GM18498 (cell line): Measurements from ENCODE around the gene ICOSLG.
A peak's percentile ranks its signal among the peaks of the same experiment; 100 is the strongest.
"Not testable (repeated sequence)": the region's sequence is repeated elsewhere in the genome, so short reads cannot be mapped to it uniquely, and the experiment has no call there.

Source experiments
- ATAC-seq: cut with Tn5 transposase; IDR thresholded peaks from one replicate; pipeline ENCODE4 v1.9.1; 2021; ENCODE audit warnings: mild to moderate bottlenecking, moderate library complexity; ENCODE audit not compliant: unreplicated experiment

ICOSLG gene

DNA sequence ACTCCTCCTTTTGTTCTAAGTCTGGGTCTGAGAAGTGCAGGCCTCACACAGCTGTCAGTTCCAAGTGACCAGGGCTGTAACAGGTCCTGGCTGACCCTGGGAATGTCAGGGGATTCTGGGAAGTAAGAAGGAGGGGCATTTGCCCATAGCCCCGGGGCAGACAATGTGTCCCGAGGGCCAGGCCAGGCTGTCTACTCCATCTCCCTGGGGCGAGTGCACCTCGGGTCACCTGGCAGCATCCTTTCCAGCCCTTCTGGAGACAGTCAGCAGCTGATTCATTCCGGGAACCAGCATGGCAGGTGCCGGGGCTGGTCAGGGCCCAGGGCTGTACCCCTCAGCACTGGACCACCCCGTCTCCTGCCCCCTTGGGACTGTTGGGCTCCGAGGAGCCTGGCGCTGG, 13.1 kb downstream of the ICOSLG start:
- not testable (repeated sequence) for ATAC-seq

DNA sequence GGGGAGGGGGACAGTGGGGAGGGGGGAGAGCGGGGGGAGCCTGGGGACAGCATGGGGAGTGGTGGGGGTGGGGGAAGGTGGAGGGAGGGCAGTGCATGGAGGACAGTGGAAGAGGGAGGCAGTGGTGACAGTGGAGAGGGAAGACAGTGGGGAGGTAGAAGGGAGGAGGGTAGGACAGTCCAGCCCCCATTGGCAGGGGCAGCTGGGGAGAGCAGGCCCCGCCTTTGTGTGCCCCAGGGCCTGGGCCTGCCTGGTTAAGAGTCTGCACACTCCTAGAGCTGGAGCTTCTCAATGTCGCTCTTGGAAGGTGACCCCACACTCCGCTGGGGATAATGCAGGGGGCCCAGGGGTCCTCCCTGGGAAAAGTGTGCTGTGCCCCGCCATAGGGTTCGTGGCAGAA, 15.1 kb downstream of the ICOSLG start:
- not testable (repeated sequence) for ATAC-seq

DNA sequence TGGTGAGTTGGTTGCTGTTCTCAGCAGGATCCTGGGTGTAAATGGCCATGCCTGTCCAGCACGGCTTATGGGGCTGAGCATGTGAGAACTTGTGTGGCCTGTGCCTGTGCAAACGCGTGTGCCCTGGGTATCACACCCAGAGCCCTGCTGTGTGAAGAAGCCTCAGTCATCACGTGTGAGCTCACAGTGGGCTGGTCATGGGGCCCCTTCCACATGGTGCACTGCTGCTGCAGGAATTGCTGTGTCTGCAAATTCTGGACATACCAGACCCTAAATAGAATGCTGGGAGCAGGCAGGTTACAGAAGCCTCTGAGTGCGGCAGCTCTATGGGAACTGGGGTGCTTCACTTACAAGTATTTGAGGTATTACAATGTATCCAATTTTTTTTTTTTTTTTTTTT, 17.4 kb downstream of the ICOSLG start:
- not testable (repeated sequence) for ATAC-seq

DNA sequence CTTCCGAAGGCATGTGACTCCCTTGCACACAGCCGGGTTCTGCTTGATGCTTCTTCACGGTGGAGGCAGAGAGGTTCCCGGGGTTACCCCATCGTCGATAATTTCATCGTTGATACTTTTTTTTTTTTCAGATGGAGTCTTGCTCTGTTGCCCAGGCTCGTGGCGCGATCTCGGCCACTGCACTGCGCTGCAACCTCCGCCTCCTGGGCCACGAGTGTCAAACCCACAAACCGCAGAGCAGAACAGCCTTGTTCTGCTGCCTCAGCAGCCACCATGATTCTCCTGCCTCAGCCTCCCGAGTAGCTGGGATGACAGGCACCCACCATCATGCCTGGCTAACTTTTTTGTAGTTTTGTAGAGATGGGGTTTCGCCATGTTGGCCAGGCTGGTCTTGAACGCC, 20.1 kb downstream of the ICOSLG start:
- ATAC-seq, result not testable (repeated sequence)

DNA sequence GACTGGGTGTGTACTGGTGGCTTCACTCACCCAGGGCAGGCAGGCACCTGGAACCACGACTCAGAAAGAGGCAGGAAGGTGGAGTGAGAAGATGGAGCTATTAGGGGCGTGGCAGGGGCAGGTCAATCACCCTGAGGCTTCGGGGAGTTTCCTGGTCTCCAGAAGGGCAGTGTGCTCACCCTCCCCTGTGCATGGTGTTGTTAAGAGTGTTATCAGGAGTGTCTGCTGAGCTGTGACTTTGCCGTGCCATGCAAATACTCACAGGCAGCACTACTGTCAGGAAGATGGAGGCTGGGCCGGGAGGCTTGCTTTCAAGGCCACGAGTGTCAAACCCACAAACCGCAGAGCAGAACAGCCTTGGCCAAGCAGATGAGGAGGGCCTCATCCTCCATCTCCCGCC, 22.3 kb downstream of the ICOSLG start:
- ATAC-seq, result not testable (repeated sequence)

DNA sequence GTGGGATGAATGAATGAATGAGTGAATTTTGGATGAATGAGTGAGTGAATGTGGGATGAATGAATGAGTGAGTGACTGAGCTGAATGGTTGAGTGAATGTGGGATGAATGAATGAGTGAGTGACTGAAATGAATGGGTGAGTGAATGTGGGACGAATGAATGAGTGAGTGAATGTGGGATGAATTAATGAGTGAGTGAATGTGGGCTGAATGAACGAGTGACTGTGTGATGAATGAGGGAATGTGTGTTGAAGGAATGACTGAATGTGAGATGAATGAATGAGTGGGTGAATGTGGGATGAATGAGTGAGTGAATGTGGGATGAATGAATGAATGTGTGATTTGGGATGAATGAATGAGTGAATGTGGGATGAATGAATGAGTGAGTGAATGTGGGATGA, 28.8 kb downstream of the ICOSLG start:
- ATAC-seq, result not testable (repeated sequence)

DNA sequence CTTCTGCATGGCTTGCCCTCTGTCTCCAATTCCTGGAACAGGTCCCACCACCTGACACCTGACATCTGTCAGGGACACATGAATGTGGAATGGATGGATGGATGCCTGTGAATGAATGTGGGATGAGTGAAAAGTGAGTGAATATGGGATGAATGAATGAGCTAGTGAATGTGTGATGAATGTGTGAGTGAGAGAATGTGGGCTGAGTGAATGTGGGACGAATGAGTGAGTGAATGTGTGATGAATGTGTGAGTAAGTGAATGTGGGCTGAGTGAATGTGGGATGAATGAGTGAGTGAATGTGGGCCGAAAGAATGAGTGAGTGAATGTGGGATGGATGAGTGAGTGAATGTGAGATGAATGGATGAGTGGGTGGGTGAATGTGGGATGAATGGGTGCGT, 29.2 kb downstream of the ICOSLG start:
- ATAC-seq, result not testable (repeated sequence)

DNA sequence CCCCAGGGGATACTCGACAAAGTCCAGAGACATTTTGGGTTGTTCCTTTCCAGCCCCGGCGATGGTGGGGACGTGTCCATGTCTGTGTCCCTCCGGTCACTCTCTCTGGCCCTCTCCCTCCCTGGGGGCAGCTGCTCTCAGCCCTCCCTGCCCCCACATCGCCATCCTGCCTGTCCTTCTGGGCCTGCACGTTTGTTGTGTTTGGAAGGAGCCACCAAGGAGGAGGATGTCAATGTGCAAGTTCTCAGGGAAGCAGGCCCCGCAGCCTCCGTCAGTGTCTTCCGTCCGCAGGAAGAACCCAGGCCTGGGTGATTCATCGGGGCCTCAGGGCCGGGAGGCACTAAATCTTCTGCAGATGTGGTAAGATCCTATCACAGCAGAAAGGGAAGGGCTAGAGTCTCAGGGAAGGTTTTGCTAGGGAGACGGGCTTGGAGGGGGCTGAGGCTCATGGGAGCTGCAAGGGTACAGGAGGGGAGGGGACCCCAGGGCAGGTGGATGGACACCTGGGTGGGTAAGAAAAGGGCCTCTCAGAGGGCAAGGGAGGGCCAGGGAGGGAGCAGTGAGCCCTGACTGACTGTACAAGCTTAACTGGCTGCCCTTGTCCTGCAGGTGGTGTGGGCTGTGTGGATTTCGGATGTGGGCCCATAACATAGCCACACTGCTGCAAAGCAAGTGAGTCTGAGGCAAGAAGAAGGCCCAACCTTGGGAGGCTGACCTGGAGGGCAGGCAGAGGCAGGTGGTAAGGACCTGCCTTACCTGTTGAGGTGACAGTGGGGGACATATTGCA, 32.7 kb downstream of the ICOSLG start:
- peak; percentile 4 for ATAC-seq

DNA sequence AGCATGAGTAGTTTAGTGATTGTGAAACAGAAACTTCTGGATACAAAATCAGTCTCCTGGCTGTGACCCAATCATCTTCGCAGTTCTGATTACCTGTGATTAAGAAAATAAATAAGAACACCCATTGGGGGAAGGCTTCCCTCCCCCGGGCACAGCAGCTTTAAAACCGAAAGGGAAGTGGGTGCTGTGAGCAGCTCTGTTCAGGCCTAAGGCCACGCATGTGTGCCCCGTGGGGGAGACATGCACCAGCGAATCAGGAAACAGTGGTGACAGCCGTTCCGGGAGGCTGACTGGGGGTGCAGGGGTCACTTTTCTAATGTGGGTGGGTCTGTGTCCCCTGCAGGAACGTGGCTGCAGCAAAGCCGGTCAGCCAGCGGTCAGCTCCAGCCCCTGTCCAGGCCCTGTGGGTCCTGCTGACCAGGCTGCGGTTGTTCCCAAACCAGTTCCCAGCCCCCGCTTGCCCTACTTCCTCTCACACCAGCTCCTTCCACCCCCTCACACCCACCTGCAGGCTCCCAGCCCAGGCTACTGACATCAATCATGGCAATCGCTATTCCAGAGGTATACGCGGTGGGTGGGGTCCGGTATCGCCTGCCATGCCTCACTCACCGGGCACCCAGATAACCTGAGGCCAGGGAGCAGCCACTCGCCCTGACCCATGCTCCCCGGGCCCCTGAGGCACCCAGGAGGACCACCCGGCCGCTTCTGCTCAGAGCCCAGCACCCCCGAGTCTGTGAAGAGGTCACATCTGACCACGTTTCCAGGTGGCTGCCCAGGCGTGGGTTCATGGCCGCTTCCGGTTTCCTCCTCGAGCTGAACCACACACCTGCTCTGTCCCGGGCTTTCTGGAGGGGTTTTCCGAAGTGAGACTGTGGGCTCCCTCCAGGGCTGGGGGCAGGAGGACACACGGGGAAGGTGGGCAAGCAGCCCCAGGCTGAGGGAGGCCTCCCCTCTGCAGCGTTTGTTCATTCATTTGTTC, 33.8 kb downstream of the ICOSLG start:
- ATAC-seq, result peak; percentile 73

DNA sequence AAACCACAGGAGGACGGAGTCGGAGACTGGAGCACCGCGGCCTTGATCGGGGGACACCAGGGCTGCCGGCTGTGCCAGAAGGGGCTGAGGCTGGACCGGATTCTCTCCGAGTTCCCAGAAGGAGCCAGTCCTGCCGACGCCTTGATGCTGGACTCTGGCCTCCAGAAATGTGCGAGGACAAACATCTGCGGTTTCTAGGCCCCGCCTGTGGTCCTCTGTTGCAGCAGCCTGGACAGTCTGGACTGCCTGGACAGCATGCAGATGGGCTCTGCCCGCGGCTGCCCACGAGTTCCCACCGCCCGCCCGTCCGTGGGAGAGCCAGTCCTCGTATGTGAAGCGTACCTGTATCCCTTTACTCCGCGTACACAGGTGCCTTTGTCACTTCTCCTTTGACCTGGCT, 34.6 kb downstream of the ICOSLG start:
- not testable (repeated sequence) for ATAC-seq

DNA sequence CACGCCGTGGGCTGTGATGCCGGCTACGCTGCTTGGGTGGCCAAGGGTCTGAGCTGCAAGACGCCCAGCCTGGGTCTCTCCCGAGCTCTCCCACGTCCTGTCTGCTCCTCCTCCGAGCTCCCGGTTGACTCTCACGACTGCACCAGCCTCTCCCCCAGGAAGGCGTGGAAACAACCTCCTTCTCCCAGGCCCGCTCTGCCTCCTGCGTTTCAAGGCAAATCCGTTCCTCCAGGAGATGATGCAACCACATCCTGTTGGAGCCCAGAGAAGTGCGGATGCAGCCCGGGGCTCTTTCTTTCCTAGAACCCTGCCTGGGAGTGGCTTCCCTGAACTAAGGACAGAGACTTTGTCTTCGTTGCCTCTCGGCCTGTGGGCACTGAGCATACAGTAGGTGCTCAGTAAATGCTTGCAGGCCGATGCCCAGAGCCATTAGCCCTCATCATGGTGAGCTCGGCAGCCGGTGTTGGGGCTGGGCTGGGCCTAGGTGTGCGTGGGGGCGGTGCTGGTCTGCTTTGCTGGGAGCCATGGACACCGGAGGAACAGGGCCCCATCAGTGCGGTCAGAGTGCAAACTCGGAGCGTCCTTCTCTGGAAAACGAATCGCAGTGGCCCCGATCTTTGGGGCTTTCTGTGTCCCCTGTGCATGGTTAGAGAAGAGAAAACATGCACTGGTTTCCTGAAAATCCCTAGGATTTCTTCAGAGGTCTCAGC, 38.0 kb downstream of the ICOSLG start:
- ATAC-seq, result not testable (repeated sequence)

DNA sequence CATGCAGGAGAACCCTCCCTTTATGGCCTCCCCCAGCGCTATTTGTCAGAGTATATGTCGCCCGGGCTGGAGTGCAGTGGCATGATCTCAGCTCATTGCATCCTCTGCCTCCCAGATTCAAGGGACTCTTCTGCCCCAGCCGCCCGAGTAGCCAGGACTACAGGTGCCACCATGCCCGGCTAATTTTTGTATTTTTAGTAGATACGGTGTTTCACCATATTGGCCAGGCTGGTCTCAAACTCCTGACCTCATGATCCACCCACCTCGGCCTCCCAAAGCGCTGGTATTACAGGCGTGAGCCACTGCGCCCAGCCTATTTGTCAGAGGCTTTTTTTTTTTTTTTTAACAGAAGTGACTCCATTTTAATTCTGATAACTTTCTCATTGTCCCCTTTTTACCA, 40.7 kb downstream of the ICOSLG start:
- not testable (repeated sequence) for ATAC-seq

DNA sequence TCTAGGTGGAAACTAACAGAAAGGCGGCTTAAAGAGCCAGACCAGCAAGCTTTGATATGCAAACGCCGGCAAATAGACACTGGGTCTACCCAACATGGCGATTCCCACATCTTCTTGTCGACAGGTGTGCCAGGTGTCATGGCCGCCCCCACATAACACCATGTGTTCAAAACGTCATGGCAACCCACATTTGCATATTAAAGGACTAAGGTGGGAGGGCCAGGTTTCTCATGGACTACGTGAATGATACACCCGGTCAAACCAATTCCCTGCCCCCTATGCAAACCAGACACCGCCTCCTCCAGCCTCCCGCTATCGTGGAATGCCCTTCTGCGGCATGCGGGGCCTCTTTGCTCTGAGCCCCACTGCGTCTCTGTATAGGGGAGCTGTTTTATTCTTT, 41.3 kb downstream of the ICOSLG start:
- no peak for ATAC-seq

DNA sequence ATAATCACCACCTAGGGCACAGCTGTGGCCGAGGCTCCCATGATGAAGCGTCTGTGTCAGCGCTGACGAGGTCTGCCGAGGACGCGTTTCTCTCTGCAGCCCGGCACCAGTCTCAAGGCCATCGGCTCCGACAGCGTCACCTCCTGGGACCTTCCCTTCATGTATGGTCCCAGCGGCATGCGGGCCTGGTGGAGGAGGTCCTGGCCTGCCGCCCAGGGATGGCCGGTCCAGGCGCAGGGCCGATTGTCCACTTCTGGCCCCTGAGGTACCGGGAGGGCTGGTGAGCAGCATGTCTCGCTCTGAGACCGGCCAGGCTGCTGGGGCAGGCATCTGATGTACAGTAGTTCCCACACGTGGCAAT, 43.6 kb downstream of the ICOSLG start:
- not testable (repeated sequence) for ATAC-seq

DNA sequence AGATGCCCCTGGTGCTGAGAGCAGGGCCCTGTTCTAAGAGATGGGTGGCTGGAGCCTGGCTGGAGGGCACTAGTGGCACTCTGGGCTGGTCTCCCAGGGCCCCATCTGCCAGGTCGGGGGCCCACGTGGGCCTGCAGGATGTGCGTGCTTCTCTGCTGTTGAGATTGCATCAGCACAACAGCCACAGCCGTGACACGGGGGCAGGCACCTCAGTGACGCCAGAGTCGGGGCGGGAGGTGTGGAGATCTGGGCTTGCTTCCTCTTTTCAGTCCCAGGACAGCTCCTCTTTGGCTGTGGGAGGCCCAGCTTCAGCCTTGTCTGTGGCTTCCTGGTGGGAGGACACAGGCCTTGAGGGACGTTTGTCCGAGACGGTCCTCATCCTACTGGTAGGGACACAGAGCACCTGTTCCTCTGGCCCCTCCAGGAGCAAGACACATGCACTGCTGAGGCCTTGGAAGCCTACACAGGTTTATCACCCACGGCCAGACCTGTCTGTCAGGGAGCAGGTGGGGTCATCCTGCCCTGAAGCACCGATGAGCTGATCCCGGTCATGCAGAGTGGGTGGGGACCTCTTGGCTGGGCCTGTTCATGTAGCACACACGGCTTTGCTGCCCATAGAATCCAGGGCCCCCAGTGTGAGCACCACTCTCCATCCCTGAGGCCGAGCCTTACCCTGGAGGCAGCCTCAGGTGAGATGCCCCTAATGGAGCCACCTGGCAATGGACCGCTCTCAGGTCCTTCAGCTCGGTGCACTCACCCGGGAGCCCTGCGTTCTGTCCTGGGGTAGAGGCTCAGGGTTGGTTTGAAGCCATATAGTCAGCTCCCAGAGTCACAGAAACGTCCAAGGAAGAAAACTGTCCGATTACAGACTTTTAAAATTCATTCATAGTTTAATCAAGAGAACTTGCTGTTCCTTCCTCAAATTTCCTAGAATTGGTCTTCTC, 44.3 kb downstream of the ICOSLG start:
- not testable (repeated sequence) for ATAC-seq

DNA sequence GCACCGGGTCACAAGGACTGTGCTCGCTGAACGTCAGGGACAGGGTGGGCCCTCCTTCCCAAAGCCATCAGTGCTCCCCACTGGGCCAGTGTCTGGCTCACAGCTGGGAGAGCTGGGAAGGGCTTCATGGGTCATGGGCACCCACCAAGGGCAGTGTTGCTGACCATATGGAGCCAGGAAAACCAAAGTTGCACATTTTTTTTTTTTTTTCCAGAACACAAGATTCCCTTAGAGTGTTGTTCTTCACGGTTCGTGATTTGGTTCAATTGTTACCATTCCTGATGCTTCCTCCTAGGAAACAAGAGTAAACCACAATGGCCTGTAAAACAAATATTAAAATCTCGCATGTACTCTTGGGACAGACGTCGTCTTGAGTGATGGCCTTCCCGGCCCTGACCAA, 45.9 kb downstream of the ICOSLG start:
- ATAC-seq, result not testable (repeated sequence)

DNA sequence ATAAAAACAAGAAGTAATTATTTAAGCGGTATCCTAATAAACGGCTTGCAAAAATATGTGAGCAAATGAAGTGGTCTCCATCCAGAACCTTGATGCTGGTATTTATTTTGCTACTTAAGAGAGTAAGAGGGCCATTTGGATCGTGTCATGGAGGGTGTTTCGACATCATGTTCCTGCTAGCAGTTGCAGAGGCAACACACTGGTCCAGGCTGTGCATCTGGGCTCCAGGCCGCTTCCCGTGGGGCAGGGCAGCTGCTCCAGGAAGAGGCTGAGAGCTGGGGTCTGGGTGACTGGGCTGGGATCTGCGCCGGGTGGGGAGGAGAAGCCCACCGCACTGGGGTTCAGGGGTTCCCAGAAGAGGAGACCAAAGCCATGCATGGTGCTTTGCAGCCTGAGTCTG, 46.3 kb downstream of the ICOSLG start:
- ATAC-seq, result not testable (repeated sequence)

DNA sequence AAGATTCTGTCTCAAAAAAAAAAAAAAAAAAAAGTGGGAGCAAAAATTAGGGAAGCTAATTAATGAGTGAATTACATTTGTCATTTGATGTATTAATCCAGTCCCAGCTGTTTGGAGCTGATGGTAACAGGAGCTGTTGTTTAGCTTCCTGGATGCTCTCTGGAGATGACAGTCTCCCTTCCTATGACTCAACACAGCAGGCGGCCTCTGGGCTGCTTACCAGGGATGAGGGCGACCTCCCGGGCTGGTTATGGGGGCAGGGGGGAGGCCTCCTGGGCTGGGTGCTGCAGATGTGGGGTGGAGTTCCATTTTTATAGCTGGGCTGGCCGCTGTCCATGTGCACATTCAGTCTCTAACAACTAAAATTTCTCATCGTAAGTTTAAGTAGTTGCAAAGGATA, 47.6 kb downstream of the ICOSLG start:
- not testable (repeated sequence) for ATAC-seq

DNA sequence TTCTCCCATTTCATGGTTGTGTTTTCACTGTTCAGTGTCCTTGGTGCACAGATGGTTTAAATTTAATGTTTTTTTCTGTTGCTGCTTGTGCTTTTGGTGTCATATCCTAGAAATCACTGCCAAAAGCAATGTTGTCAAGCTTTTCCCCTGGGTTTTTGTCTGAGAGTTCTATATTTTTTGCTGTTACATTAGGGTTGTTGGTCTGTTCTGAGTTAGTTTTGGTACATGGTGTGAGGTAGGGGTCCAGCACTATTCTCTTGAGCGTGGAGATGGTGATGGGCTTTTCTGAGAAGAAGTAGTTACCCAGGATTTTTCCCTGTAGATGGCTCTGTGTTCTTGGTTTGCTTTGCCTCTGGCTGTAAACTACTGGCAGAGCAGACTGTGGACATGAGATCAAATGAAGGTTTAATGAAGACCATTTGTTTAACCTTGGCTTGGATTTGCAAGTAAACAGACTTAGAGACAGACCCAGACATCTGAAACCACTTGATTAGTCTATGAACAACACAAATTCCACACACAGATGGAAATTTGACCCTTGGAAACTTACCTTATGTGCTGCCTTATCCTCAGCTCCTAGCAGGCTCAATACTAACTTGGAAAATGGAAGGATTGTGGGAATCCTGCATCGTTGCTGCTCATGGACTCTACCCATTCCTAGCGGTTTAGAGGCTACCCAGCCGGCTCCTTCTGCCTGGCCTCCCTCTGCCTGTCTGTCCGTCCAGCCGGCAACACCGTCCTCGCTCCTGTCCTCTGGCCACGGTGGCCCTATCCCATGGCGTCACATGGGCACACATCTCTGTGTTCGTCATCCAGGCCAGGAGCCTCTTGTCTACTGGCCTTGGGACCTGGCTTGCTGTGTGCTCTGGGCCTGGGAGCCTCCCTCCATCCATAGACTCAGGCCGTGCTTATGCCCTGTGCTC, 50.1 kb downstream of the ICOSLG start:
- ATAC-seq, result not testable (repeated sequence)
